Measurements from ENCODE around the gene MCC.

GRCh38 chr5:112986224-112986623 is 502.0 kb downstream of the MCC start:
- TF ChIP-seq, protein P1, sequence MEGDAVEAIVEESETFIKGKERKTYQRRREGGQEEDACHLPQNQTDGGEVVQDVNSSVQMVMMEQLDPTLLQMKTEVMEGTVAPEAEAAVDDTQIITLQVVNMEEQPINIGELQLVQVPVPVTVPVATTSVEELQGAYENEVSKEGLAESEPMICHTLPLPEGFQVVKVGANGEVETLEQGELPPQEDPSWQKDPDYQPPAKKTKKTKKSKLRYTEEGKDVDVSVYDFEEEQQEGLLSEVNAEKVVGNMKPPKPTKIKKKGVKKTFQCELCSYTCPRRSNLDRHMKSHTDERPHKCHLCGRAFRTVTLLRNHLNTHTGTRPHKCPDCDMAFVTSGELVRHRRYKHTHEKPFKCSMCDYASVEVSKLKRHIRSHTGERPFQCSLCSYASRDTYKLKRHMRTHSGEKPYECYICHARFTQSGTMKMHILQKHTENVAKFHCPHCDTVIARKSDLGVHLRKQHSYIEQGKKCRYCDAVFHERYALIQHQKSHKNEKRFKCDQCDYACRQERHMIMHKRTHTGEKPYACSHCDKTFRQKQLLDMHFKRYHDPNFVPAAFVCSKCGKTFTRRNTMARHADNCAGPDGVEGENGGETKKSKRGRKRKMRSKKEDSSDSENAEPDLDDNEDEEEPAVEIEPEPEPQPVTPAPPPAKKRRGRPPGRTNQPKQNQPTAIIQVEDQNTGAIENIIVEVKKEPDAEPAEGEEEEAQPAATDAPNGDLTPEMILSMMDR (conservative IDR thresholded peaks at IDR 0.05 in 1 of 2, IDR thresholded peaks at IDR 0.05 in 1 of 2; ENCODE audit: extremely low read depth in 1 of 2, insufficient read depth in 1 of 2, low read depth in 1 of 2, low read length in 2 of 2), result no peak
- TF ChIP-seq EZH2 (IDR thresholded peaks at IDR 0.05; ENCODE audit: borderline replicate concordance, low read length), result no peak
